AG04450 (cell line): ENCODE data around the gene PTPRT. TPM values are rescaled to one million over a fixed set of nuclear protein-coding genes. Genes with fewer than 3 reads are reported as not detected.

ENCODE experiments used
- CTCF ChIA-PET: fragments of 300-600, 350-600 bp; formaldehyde crosslinking; extraction: SDS; loops from one replicate; lab custom pipeline; 2022; ENCODE audit warnings: antibody characterized with exemption, inconsistent platforms; lab: Charles Lee
- POLR2A ChIA-PET: fragments of 350-600 bp; formaldehyde crosslinking; extraction: SDS; loops from one replicate; lab custom pipeline; 2021; ENCODE audit warnings: antibody characterized with exemption, inconsistent platforms; lab: Yijun Ruan, JAX
- DNase-seq: peaks from one replicate; pipeline ENCODE4 v3.0.0-alpha.2; 2011; ENCODE audit warnings: low read depth, low spot score
- H3K27ac ChIP-seq: one replicate; pipeline ENCODE4 v1.5.1; 2012; ENCODE audit warnings: low read depth, low read length, control low read depth
- H3K27me3 ChIP-seq: one replicate; pipeline ENCODE4 v1.6.0; 2012; ENCODE audit warnings: low read length; ENCODE audit not compliant: control insufficient read depth, insufficient read depth
- H3K4me3 ChIP-seq: 2 replicates; pipeline ENCODE4 v1.5.1; 2011; ENCODE audit warnings: mild to moderate bottlenecking, low read depth, low read length, control low read depth
- H3K9me3 ChIP-seq: 2 replicates; pipeline ENCODE4 v1.5.1; 2012; ENCODE audit warnings: low read length; ENCODE audit not compliant: control insufficient read depth, insufficient read depth
- polyA plus RNA-seq: library from polyadenylated mRNA; depleted of rRNA; stranded (reverse); fragments of >200 nt; gene quantifications from 2 replicates; pipeline ENCODE4 v1.2.3, GENCODE V29; 2011
- TF ChIP-seq, protein P1 (sequence below): IDR thresholded peaks from 2 replicates; pipeline ENCODE4 v1.5.1; 2011; ENCODE audit warnings: low read depth, low read length, control low read depth, inconsistent platforms

PTPRT gene
- polyA plus RNA-seq, 1 experiment, result not detected

DNA sequence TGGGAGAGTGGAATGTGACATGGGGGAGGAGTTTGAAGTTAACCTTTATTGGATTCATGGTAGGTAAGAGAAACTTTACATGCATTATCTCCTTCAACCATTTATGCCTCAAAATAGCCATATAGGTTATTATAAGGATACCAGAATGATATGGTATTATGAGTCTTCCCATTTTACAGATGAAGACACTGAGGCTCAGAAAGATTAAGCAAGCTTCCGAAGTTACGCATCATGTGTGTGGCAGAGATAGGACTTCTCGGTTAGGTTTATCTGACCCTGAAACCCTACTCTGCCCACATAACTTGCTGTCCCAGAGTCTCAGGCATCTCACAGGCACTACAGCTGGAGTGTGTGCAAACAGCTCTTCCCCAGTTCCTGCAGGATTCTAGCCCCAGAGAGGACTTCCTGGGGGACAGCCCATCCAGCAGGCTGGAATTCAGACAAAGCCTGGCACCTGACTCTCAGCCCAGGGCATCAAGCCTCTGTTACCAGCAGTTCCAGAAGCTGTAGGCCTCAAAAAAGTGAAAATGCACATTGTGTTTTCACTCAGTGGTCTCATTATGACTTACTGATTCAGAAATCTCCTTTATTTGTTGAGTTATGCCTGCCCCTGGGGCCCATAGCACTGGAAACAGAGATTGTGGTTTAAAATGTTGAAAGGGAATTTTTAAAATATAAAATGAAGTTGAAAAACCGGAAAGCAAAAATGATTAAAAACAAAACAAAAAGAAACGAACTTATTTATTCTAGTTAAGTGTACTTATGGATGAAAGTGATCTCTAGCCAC lies 1058.7 kb downstream of the PTPRT start:
- no peak overlapping the region for H3K27ac ChIP-seq
- no peak overlapping the region for H3K4me3 ChIP-seq
- no peaks in the 10 kb centered on the region for H3K27me3 ChIP-seq
- no peak for DNase-seq
- TF ChIP-seq, protein P1, sequence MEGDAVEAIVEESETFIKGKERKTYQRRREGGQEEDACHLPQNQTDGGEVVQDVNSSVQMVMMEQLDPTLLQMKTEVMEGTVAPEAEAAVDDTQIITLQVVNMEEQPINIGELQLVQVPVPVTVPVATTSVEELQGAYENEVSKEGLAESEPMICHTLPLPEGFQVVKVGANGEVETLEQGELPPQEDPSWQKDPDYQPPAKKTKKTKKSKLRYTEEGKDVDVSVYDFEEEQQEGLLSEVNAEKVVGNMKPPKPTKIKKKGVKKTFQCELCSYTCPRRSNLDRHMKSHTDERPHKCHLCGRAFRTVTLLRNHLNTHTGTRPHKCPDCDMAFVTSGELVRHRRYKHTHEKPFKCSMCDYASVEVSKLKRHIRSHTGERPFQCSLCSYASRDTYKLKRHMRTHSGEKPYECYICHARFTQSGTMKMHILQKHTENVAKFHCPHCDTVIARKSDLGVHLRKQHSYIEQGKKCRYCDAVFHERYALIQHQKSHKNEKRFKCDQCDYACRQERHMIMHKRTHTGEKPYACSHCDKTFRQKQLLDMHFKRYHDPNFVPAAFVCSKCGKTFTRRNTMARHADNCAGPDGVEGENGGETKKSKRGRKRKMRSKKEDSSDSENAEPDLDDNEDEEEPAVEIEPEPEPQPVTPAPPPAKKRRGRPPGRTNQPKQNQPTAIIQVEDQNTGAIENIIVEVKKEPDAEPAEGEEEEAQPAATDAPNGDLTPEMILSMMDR, result no peak
- ChIA-PET CTCF (interaction anchor here (0.6 kb wide), 1 partner anchor 65 kb away, joined by 4 read pairs; no protein-coding TSS in a partner anchor), POLR2A (no interaction called here)
- H3K9me3 ChIP-seq, result peaks cover 22% of the 10 kb centered on the region; the same call in 1 of the 2 replicates

DNA sequence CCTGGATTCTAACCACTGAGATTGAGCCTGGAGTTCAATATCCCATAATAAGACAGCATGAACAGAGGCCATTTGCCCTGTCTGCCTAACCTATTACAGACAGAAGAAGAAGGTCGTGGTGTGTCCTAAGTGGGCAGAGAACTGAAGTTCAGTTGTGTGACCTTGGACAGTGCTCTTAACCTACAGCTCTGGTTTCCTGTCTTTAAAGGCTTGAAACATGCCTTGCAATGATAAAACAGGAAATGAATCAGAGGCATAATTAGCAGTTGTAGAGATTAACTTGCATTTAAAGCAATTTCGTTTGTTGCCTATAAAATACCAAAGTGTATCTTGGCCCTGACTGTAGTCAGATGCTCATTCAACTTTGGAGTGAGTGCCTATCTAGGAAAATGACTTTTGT lies 1064.3 kb downstream of the PTPRT start:
- TF ChIP-seq, protein P1, result no peak
- Histone ChIP-seq H3K27me3 (no peaks in the 10 kb centered on the region), H3K4me3 (no peak overlapping the region), H3K27ac (no peak overlapping the region), H3K9me3 (peaks cover 36% of the 10 kb centered on the region)
- POLR2A ChIA-PET, result no interaction called here
- CTCF ChIA-PET, result no interaction called here
- DNase-seq, result no peak

DNA sequence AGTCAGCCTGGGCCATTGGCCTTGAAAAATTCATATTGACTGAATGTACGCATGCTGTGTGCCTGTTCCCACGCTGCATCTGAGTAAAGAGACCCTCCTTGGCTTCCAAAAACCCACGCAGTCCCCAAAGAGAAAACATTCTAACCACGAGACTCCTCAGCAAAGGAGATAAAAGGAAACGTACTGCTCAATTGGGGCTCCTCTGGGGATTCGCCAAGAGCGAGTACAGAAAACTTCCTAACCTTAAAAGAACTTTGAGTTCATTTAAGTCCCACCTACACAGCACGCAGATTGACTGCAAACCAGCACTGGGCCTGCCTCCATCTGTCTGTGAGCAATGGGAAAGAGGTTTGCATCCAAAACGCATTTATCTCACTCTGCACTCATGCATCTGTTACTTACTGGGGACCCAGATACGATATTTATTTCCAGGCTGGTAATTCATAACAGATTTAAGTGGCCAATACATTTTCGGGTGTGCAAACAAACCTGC lies 1065.7 kb downstream of the PTPRT start:
- ChIA-PET CTCF (no interaction called here), POLR2A (no interaction called here)
- no peaks in the 10 kb centered on the region for H3K27me3 ChIP-seq
- no peak overlapping the region for H3K4me3 ChIP-seq
- H3K9me3 ChIP-seq, result peaks cover 33% of the 10 kb centered on the region
- TF ChIP-seq, protein P1, result no peak
- no peak overlapping the region for H3K27ac ChIP-seq
- no peak for DNase-seq

DNA sequence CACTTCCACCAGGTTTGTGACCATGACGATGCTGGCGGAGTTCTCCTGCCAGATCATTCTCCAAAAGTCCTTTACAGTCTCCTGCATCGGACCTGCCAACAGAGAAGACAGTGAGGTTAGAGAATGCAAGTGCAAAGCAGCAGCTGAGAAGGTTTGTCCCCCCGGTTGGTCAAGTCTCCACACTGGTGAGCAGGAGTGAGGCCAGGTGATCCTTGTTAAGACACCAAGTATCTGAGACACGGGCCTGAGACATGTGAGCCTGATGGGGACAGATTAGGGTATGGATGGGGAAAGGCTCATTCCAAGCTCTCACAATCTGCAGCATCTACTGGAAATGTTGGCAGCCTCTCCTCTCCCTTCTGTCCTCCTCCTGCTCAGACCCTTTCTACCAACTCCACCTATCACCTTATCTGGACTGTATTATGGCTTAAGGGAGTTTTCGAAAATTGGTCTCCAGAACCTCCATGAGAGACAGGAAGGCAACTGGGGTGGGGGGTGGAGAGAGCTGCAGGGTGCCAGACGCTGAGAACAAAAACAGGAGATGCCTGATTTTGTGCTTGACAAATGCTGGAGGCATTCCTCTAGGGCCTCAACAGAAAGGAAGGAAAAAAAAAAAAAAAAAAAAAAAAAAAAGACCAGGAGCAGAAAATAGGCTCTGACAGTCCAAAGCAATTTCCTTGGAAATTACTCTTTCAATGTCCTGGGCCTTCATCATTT lies 1071.1 kb downstream of the PTPRT start:
- H3K9me3 ChIP-seq, result peaks cover 55% of the 10 kb centered on the region
- no peak for DNase-seq
- POLR2A ChIA-PET, result no interaction called here
- no peaks in the 10 kb centered on the region for H3K27me3 ChIP-seq
- TF ChIP-seq, protein P1, result no peak
- H3K4me3 ChIP-seq, result no peak overlapping the region
- H3K27ac ChIP-seq, result no peak overlapping the region
- CTCF ChIA-PET, result no interaction called here

DNA sequence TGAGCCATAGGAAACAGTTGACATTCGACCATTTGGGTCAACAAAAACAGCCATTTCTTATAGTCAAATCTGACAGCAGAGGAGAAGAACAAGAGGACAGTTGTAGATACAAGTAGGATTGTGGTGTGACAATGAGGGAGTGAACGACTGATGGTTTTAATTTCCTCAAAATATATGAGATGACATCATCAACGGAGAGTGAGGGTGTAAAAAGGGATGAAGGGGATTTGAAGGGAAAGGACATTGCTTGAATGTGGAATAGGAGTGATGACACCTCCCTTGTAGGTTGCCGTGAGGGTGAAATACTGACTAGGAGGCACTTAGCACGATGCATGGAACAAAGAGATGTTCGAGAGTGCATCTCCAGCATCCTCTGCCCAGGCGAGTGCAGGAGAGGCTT lies 1071.7 kb downstream of the PTPRT start:
- CTCF ChIA-PET, result no interaction called here
- no peak for DNase-seq
- Histone ChIP-seq H3K4me3 (no peak overlapping the region), H3K27me3 (no peaks in the 10 kb centered on the region), H3K9me3 (peaks cover 60% of the 10 kb centered on the region), H3K27ac (no peak overlapping the region)
- POLR2A ChIA-PET, result no interaction called here
- TF ChIP-seq, protein P1, result no peak
